Hematopoietic multipotent progenitor cell treated with erythropoietin and hydrocortisone succinate and interleukin-3 and kit ligand, for 6 days (in vitro differentiated cells): Measurements from ENCODE around the gene RASA4B.
"Not testable (repeated sequence)": the region's sequence is repeated elsewhere in the genome, so short reads cannot be mapped to it uniquely, and the experiment has no call there.

Source experiments
- DNase-seq: peaks from one replicate; pipeline ENCODE4 v3.0.0-alpha.2; 2015

The RASA4B gene

GRCh38 chr7:102472126-102473041 lies 45.2 kb downstream of the RASA4B start:
- peak; percentile 47 for DNase-seq

GRCh38 chr7:102471791-102472125 lies 45.8 kb downstream of the RASA4B start:
- DNase-seq, result no peak

GRCh38 chr7:102469972-102470825 lies 47.4 kb downstream of the RASA4B start:
- no peak for DNase-seq

- DNase-seq, result no peak
Measured at GRCh38 chr7:102469351-102469971, 48.1 kb downstream of the RASA4B start.

GRCh38 chr7:102468478-102469350 lies 48.9 kb downstream of the RASA4B start:
- no peak for DNase-seq

GRCh38 chr7:102467581-102468477 lies 49.7 kb downstream of the RASA4B start:
- no peak for DNase-seq

- no peak for DNase-seq
Measured at GRCh38 chr7:102466097-102466496, 51.5 kb downstream of the RASA4B start.

GRCh38 chr7:102464577-102465280 lies 52.8 kb downstream of the RASA4B start, which contains the start of the genes ALKBH4 and LRWD1:
Gene ALKBH4 (minus strand): TSS chr7:102464863. CDS start chr7:102464836, 27 bp downstream.
Gene LRWD1 (plus strand): TSS chr7:102464984. CDS start chr7:102465081, 97 bp downstream.
- peak; percentile 97 for DNase-seq

- DNase-seq, result peak; percentile 42
Measured at GRCh38 chr7:102463841-102464576, 53.6 kb downstream of the RASA4B start.

GRCh38 chr7:102460467-102460866 lies 57.1 kb downstream of the RASA4B start:
- no peak for DNase-seq

- DNase-seq, result no peak
Measured at GRCh38 chr7:102459221-102459844, 58.2 kb downstream of the RASA4B start.

GRCh38 chr7:102457352-102457924 lies 60.1 kb downstream of the RASA4B start:
- no peak for DNase-seq

GRCh38 chr7:102456327-102456726 lies 61.2 kb downstream of the RASA4B start:
- DNase-seq, result no peak

- no peak for DNase-seq
Measured at GRCh38 chr7:102455596-102455995, 62.0 kb downstream of the RASA4B start.

- DNase-seq, result not testable (repeated sequence)
Measured at GRCh38 chr7:102454932-102455331, 62.6 kb downstream of the RASA4B start.

- DNase-seq, result no peak
Measured at GRCh38 chr7:102454468-102454867, 63.1 kb downstream of the RASA4B start.

GRCh38 chr7:102453319-102453718 lies 64.3 kb downstream of the RASA4B start:
- no peak for DNase-seq

GRCh38 chr7:102452451-102452850 lies 65.1 kb downstream of the RASA4B start:
- DNase-seq, result no peak
